ENCODE measurements around the gene HRAS. TPM values are rescaled to one million over a fixed set of nuclear protein-coding genes. Genes with fewer than 3 reads are reported as not detected.

Gene HRAS
- total and polyA plus RNA-seq, 2 of the 13 experiments (the other 11 are each of a cell fraction or from before 2014, with no cell fraction given), result 32.9 to 50.0 TPM

DNA sequence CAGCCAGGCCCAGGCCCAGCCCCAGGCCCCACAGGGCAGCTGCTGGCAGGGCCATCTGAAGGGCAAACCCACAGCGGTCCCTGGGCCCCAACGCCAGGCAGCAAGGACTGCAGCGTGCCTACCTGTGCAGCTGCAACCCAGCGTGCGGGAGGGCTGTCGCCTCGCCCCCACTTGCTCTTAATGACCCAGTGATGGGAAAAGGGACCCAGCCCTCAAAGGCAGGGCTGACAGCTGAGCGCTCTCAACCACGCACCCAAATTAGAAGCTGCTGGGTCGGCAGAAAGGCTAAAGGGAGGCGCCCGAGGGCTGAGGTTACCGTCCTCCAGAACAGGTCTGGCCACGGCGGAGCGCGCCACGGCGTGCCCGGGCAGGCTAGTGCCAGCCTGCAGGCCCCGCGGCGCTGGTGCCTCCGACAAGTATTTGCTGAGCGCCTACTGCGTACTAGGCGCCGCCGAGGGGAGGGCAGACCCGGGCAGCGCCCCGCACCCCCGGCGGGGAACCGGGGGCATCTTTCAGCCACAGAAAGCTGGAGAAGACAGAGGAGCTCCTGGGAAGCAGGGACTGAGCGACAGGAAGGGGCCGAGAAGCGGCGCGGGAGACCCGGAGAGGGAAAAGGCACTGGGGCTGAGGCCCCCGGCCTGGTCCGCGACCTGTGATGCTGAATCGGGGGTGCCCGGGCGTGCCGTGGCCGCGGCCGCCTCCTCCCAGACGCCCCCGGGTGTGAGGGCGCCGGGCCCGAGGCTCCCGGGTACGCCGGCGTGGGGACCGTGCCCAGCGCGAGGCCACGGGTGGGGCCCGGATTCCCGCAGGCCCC is 773 bp downstream of the HRAS start (continued):
- TF ChIP-seq MXI1 (IDR thresholded peaks at IDR 0.05; ENCODE audit: borderline replicate concordance, low read depth, low read length), result no peak
- TF ChIP-seq HNRNPLL (IDR thresholded peaks at IDR 0.05; ENCODE audit: low read depth, low read length, poor library complexity, severe bottlenecking), result peak; percentile 45
- no peak for TF ChIP-seq SP4 (CRISPR knock-in tag; IDR thresholded peaks at IDR 0.05)
- TF ChIP-seq, protein P1, sequence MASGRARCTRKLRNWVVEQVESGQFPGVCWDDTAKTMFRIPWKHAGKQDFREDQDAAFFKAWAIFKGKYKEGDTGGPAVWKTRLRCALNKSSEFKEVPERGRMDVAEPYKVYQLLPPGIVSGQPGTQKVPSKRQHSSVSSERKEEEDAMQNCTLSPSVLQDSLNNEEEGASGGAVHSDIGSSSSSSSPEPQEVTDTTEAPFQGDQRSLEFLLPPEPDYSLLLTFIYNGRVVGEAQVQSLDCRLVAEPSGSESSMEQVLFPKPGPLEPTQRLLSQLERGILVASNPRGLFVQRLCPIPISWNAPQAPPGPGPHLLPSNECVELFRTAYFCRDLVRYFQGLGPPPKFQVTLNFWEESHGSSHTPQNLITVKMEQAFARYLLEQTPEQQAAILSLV (CRISPR knock-in tag; IDR thresholded peaks at IDR 0.05; ENCODE audit: borderline replicate concordance), result peak; percentile 29; the same call in 1 of the 2 replicates
- no peak for TF ChIP-seq ZNF17 (CRISPR knock-in tag; IDR thresholded peaks at IDR 0.05)
- TF ChIP-seq SYNCRIP (IDR thresholded peaks at IDR 0.05; ENCODE audit: insufficient read depth, low read depth, low read length), result no peak
- no peak for TF ChIP-seq ZNF782 (CRISPR knock-in tag; IDR thresholded peaks at IDR 0.05; ENCODE audit: borderline replicate concordance)
- no peak for TF ChIP-seq ETV6 (CRISPR knock-in tag; conservative IDR thresholded peaks at IDR 0.05)
- peak; percentile 89 for TF ChIP-seq AGO1 (IDR thresholded peaks at IDR 0.05; ENCODE audit: low read depth, low read length, poor library complexity, severe bottlenecking)
- TF ChIP-seq, protein P2, sequence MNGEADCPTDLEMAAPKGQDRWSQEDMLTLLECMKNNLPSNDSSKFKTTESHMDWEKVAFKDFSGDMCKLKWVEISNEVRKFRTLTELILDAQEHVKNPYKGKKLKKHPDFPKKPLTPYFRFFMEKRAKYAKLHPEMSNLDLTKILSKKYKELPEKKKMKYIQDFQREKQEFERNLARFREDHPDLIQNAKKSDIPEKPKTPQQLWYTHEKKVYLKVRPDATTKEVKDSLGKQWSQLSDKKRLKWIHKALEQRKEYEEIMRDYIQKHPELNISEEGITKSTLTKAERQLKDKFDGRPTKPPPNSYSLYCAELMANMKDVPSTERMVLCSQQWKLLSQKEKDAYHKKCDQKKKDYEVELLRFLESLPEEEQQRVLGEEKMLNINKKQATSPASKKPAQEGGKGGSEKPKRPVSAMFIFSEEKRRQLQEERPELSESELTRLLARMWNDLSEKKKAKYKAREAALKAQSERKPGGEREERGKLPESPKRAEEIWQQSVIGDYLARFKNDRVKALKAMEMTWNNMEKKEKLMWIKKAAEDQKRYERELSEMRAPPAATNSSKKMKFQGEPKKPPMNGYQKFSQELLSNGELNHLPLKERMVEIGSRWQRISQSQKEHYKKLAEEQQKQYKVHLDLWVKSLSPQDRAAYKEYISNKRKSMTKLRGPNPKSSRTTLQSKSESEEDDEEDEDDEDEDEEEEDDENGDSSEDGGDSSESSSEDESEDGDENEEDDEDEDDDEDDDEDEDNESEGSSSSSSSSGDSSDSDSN (CRISPR knock-in tag; IDR thresholded peaks at IDR 0.05), result peak; percentile 39; the same call in 1 of the 2 replicates
- TF ChIP-seq, protein P3, sequence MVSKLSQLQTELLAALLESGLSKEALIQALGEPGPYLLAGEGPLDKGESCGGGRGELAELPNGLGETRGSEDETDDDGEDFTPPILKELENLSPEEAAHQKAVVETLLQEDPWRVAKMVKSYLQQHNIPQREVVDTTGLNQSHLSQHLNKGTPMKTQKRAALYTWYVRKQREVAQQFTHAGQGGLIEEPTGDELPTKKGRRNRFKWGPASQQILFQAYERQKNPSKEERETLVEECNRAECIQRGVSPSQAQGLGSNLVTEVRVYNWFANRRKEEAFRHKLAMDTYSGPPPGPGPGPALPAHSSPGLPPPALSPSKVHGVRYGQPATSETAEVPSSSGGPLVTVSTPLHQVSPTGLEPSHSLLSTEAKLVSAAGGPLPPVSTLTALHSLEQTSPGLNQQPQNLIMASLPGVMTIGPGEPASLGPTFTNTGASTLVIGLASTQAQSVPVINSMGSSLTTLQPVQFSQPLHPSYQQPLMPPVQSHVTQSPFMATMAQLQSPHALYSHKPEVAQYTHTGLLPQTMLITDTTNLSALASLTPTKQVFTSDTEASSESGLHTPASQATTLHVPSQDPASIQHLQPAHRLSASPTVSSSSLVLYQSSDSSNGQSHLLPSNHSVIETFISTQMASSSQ (IDR thresholded peaks at IDR 0.05; ENCODE audit: low read depth), result no peak
- TF ChIP-seq, protein P3 (CRISPR knock-in tag; IDR thresholded peaks at IDR 0.05; ENCODE audit: borderline replicate concordance), result no peak
- no peak for TF ChIP-seq MTA3 (CRISPR knock-in tag; IDR thresholded peaks at IDR 0.05)
